ENCODE data around the gene SLC35E4.

The SLC35E4 gene

DNA sequence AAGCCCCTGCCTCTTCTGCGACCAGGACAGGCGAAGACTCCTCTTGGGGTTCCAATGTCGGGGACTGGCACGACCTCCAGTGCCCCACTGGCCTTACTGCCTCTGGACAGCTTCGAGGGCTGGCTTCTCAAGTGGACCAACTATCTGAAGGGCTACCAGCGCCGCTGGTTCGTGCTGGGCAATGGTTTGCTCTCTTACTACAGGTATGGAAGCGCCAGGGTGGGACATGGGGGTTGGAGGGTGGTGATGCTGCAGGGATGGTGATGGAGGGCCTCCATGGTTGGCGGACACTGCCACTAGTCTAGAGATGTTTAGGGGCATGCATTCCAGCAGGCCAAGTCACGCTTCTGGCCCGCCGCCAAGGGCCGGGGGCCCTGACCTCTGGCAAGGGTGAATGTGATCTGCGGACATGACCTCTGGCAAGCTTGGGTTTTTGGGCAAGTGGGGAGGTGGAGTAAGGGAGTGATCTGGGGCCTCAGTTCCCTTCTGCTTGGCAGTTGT, 59.8 kb downstream of the SLC35E4 start:
- DNase-seq, result no peak

DNA sequence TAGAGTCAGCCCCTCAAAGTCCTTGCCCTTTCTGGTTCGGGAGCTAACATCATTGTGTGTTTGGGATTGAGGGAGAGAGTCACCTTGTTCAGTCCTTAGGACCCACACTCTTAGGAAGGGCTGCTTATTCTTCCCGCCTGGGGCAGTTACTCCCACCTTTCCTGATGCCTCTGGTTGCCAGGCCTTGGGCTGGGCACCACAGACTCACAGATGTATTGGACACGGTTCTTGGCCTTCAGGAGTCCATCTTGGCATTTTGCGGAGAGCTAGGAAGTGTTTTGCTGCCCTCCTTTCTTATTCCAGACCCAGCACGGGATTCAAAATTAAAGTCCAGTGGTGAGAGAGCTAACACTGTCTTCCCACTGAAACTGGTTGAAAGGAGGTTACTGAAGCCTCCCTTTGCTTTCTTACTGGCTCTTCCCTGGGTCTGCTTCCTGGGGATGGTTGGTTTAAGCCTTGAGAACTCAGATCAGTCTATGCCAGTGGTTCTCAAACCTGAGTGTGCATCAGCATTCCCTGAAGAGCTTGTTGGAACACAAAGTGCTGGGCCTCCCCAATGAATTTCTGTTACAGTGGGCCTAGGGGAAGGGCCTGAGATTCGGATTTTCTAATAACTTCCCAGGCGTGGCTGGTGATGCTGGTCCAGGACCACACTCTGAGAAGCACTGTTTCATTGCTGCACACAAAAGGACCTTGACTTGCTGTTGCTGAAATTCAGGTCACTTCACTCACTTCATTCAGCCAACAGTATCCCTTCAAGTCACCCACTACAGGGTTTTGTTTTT, 60.5 kb downstream of the SLC35E4 start:
- no peak for DNase-seq
